Renal pelvis (tissue), 4 donors: ENCODE data around the gene MIOS. TPM values are rescaled to one million over a fixed set of nuclear protein-coding genes. Genes with fewer than 3 reads are reported as not detected.

Experiments
- DNase-seq: peaks from one replicate; pipeline ENCODE4 v3.0.0-alpha.2; 2013
- polyA plus RNA-seq, 3 donors: library from polyadenylated mRNA; unstranded; fragments of 120-200 nt; gene quantifications; one replicate each; pipeline ENCODE4 v1.2.1, GENCODE V29; 2013; ENCODE audit not compliant: insufficient read length in 3 of 3

MIOS gene
- polyA plus RNA-seq, 3 donors, result 42.0 to 45.2 (median 44.9) TPM

DNA sequence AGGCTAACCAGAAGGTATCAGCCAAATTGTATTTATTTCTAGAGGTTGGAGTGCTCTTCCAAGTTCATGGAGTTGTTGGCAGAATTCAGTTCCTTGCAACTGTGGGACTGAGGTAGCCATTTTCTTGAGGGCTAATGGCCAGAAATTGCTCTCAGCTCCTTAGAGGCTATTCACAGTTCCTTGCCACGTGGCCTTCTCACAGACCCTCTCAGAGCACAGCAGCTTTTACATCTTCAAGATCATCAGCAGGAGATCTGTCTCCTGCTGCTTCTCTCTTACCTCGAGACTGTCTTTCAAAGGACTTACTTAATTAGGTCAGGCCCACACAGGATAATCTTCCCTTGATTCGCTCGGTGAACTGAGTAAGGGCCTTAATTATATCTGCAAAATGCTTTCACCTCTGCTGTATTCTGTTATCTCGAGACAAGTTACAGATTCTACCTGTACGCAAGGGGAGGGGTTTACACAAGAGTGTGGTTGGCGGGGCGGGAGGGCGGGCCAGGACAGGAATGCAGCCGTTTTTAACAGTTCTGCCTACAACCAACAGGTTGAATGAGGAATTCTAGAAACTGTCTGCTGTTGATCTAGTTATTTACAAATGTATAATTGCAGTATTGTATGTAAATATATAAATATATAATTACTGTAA is 15.0 kb downstream of the MIOS start:
- DNase-seq, result no peak

GRCh38 chr7:7582596-7582995 is 15.9 kb downstream of the MIOS start:
- DNase-seq, result no peak

- no peak for DNase-seq
Measured at GRCh38 chr7:7583731-7584130, 17.0 kb downstream of the MIOS start.

GRCh38 chr7:7584653-7585052 is 18.0 kb downstream of the MIOS start:
- no peak for DNase-seq

GRCh38 chr7:7585241-7585928 is 18.7 kb downstream of the MIOS start:
- no peak for DNase-seq

DNA sequence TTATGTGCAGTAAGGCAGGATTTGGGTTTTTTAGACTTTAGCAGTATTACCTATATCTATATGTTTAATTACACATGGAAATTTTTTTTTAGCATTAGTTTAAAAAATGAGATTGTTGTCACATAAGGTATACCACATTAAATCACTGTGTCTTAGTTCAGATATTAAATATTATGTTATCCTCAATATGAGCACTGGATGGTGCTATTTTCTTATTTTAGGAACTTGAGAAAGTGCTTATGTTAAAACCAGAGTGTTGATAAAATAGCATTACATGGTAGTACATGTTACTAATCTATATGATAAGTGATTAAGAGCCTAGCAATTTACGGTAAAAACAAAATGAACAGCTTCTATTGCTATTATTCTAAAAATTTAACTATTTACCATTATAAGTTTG is 28.8 kb downstream of the MIOS start:
- DNase-seq, result no peak

DNA sequence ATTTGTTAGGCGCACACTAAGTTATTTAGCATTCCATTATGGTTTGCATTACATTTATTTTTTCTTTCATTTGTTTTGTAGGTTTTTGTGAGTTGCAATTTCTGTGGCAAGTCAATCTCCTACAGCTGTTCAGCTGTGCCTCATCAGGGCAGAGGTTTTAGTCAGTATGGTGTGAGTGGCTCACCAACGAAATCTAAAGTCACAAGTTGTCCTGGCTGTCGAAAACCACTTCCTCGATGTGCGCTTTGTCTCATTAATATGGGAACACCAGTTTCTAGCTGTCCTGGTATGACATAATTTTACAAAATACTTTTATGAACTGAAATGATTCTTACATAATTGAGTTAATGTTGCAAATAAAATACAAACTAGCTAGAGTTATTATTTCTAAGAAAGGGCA is 29.5 kb downstream of the MIOS start:
- DNase-seq, result no peak

DNA sequence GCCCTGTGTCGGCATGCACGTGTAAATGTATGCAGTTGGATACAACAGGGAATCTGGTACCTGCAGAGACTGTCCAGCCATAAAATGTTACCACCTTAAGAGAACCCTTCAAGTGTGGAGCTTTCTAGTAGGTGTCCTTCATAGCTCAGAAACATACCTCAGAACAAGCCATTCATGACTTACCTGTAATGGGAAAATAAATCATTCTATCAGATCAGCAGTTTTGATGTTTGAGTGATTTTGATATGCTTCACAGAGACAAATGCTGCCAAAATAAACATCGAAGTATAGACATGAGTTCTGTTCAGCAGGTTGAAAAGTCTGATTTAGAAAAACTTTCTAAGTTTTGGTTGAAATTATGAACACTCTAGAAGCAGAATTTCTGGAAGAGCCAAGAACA is 40.3 kb downstream of the MIOS start:
- no peak for DNase-seq

- no peak for DNase-seq
Measured at GRCh38 chr7:7609330-7609729, 42.6 kb downstream of the MIOS start.

GRCh38 chr7:7612519-7612918 is 45.8 kb downstream of the MIOS start:
- no peak for DNase-seq

DNA sequence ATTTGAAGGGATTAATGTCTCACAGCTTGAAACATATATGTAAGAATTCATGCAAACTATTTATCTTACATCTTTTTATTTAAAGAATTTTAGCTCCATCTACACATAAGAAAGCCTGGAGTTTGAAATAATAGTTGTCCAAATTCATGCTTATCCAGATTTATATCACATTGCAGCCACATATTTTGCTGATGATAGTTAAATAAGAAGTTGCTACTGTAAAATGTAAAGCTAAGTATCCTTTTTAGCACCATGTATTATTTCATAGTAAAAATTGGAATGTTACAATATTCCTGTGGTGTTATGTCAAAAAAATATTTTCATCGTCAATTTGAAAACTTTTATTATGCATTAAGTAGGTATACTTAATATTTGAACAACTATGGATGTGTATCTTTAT is 46.5 kb downstream of the MIOS start:
- no peak for DNase-seq

DNA sequence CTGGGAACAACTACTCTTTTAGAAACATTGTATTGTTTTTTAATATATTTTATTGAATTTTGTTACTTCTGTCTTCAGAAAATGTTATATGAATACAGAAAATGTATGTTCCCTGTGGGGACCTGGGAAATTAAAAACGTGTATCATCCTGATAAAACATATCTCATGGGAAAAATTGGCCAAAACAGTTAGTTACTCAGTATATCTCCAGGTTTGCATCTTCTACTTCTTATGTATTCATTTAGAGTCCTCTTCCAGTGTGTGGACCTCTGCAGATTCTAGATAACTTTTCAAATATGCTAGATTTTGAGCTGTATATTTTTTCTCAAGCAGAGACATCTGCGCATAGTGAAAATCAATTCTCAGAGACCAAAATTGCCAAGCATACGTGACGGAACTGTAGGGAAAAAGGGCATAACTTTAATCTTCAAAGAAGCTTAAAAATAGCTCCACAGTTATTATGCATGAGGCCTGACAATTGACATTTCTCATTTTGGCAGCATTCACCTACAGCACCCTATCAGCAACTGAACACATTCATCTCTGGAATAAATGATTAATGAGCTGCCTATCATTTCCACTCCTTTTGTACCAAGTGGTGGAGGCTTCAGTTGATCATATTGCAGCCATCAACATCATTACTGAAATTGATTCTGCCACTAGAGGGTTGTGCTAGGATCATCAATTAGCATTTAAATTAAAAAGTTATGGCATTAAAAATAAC is 47.5 kb downstream of the MIOS start:
- no peak for DNase-seq

- DNase-seq, result no peak
Measured at GRCh38 chr7:7617550-7617949, 50.9 kb downstream of the MIOS start.

GRCh38 chr7:7618410-7618809 is 51.7 kb downstream of the MIOS start:
- DNase-seq, result no peak

GRCh38 chr7:7620236-7620635 is 53.6 kb downstream of the MIOS start:
- DNase-seq, result no peak

DNA sequence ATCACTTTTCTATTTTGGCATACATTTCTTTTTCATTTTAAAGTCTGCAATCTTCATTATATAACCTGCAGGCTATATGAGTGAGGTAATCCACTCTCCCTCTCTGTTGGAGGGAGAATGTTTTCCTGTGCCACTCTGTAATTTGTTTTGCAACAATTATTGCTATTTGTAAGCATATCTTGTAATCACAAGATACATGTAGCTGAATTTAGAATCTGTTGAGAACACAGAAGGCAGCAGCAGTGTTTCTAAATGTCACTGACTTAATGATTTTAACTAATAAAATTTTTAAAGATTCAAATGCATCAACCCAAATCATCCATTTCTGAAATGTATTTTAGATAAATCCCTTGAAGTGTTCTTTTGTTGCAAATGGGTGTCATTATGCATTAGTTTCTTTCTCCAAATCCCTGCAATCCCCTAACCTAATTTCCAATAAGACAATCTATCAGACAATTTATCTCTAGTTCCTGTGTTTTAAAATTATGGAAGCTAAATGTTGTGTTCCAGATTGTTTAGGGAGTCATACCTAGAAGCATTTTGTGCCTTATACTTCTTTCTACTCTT is 54.0 kb downstream of the MIOS start:
- no peak for DNase-seq

DNA sequence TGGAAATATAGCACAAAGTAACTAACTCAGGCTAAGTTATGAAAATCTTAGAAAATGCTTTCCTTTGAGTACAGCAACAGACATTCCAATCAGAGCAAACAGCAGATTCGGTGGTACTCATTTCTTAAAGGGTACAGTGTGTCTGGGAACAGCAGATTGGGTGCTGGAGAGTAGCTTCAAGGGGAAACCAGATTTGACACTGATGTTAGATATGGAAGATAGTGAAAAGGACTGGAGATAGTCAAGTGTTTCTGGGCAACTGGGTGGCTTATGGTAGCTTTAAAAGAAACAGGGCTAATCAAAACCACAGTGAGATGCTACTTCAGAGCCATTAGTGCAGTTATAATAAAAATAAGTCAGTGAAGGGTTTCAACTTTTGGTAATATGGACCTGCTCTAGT is 61.8 kb downstream of the MIOS start:
- no peak for DNase-seq

DNA sequence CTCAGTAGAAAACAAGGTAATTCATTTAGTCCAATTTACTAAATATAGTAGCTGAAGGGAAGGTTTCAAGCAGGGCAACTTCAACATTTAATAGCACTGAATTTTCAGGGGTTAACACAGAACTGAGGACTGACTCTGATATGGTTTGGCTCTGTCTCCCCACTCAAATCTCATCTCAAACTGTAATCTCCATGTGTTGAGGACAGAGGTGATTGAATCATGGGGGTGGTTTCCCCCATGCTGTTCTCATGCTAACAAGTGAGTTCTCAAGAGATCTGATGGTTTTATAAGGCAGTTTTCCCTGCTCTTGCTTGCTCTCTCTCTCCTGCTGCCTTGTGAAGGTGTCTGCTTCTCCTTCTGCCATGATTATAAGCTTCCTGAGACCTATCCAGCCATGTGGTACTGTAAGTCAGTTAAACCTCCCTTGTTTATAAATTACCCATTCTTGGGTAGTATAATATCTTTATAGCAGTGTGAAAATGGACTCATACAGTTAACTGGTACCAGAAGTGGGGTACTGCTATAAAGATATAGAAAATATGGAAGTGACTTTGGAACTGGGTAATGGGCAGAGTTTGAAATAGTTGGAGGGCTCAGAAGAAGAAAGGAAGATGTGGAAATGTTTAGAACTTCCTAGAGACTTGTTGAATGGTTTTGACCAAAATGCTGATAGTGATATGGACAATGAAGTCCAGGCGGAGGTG is 64.1 kb downstream of the MIOS start:
- no peak for DNase-seq

- no peak for DNase-seq
Measured at GRCh38 chr7:7639421-7639820, 72.7 kb downstream of the MIOS start.

DNA sequence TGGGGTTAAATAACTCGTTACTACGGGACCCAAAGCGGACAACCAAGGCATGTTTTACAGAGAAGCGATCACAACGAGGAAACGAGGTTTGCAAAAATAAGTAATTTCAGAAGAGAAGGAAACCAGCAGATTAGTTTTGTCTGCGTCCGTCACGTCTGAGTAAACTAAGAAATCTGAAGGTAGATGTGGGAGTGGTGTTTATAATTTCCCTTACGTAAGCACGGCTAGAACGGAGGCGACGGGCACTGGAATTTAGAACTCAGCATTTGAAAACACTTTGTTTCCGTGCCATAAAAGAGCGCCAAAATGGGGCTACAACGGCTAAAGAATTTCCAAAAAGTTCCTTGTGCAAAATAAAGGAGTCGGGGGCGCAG is 73.2 kb downstream of the MIOS start:
- peak; percentile 52 for DNase-seq

DNA sequence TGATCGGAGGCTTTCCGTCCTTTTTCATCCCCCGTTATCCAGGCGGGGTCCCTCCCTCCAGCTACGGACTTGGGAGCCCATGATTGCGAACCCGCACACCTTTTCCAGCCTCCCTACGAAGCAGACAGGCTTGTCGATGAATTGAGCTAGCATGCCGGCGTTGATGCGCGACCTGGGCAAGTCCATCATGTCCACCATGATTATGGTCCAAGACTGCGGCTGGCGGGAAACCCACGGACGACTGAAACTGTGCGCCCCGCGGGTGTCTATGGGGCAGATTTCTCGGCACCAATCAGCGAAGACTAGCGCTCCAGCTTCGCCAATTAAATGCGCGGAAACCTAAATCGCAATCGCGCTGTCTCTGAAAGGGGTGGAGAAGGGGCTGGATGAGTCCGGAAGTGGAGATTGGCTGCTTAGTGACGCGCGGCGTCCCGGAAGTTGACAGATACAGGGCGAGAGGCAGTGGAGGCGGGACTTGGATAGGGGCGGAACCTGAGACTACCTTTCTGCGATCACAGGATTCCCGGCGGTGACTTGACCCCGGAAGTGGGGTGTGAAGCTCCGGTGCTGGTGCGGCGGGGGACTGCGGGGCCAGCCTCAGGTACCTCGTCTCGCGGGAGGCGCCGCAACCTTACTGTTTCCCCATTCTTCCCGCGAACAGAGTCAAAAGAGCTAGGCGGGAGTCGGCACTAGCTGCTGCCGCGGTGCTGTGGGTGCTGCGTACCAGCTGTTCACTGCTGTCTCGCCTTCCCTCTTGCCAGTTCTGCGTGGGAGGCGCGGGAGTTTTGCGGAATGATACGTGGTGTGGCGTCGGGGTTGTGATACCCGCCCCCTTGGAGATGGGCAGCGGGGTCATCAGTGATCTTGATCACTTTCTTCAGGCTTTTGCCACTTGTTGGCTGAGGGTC is 73.8 kb downstream of the MIOS start, which contains the start of gene UMAD1:
Gene UMAD1, plus strand, starts transcription at position 532 of the 908 bp plus-strand sequence. CDS start 32,620 bp downstream, outside the sequence.
- DNase-seq, result peak; percentile 99
